GM18508 (cell line): ENCODE data around the gene C1orf21.

ENCODE experiments used
- ATAC-seq: cut with Tn5 transposase; IDR thresholded peaks from one replicate; pipeline ENCODE4 v1.9.1; 2021; ENCODE audit warnings: moderate number of reproducible peaks; ENCODE audit not compliant: insufficient read depth, unreplicated experiment

Gene C1orf21

GRCh38 chr1:184672013-184672726 is 285.3 kb downstream of the C1orf21 start:
- ATAC-seq = no peak

GRCh38 chr1:184673305-184673704 is 286.5 kb downstream of the C1orf21 start:
- ATAC-seq = no peak

- no peak for ATAC-seq
Measured at GRCh38 chr1:184677344-184677743, 290.5 kb downstream of the C1orf21 start.
